Measurements from ENCODE around the gene CGA. TPM values are rescaled to one million over a fixed set of nuclear protein-coding genes. Genes with fewer than 3 reads are reported as not detected.
"Not testable (repeated sequence)": the region's sequence is repeated elsewhere in the genome, so short reads cannot be mapped to it uniquely, and the experiment has no call there.

CGA gene
- not detected for polyA plus RNA-seq (2013, experiment 1 of 2)
- polyA plus RNA-seq (2013, experiment 2 of 2), result not detected

- no peak within 1 kb of the TSS for H3K9ac ChIP-seq (ENCODE audit: low read depth, low read length, poor library complexity)
- H3K27ac ChIP-seq (replicated peaks; ENCODE audit: low read length), result no peak within 1 kb of the TSS
- no peak within 1 kb of the TSS for H2BK15ac ChIP-seq (ENCODE audit: low read length)
- no peak within 1 kb of the TSS for H2BK120ac ChIP-seq (ENCODE audit: low read depth, low read length)
- no peaks in the 10 kb centered on the region for H3K79me1 ChIP-seq (ENCODE audit: low read depth, low read length)
- H3K4ac ChIP-seq (ENCODE audit: low read length), result no peak within 1 kb of the TSS
- no peak within 1 kb of the TSS for H3K14ac ChIP-seq (ENCODE audit: low read length)
- no peak within 1 kb of the TSS for H4K8ac ChIP-seq (ENCODE audit: low read depth, low read length)
- WGBS, 2 donors (ENCODE audit: extremely low coverage in 2 of 2, insufficient read length in 2 of 2, insufficient replicate concordance in 1 of 2), result no CpG with 5 or more reads among the region's 6 CpGs
- no peak for DNase-seq (ENCODE audit: low spot score)
- H3K4me2 ChIP-seq (ENCODE audit: insufficient read depth, low read length, poor library complexity, severe bottlenecking), result no peak within 1 kb of the TSS
- no peak within 1 kb of the TSS for H3K23ac ChIP-seq (ENCODE audit: low read depth, low read length, poor library complexity)
- no peak within 1 kb of the TSS for H2AFZ ChIP-seq (ENCODE audit: low read length)
- H3K27me3 ChIP-seq (ENCODE audit: control insufficient read depth in 3 of 3, insufficient read depth in 3 of 3, low read depth in 1 of 3, low read length in 3 of 3), result no peaks in the 10 kb centered on the region
- no peak within 1 kb of the TSS for H3K18ac ChIP-seq (ENCODE audit: low read length)
- no peak within 1 kb of the TSS for H3K4me3 ChIP-seq (ENCODE audit: low read length in 2 of 2)
- H3K36me3 ChIP-seq (replicated peaks in 1 of 2; ENCODE audit: control insufficient read depth in 2 of 2, insufficient read depth in 2 of 2, low read length in 2 of 2), result no peaks in the 10 kb centered on the region
- no peak within 1 kb of the TSS for H2AK5ac ChIP-seq (ENCODE audit: low read depth, low read length)
- no peak within 1 kb of the TSS for H2BK12ac ChIP-seq (ENCODE audit: low read length)
- H4K91ac ChIP-seq (ENCODE audit: low read depth, low read length, poor library complexity), result no peak within 1 kb of the TSS
- no peaks in the 10 kb centered on the region for H3K9me3 ChIP-seq (replicated peaks in 1 of 2; ENCODE audit: control insufficient read depth in 2 of 2, insufficient read depth in 1 of 2, low read depth in 1 of 2, low read length in 2 of 2)
- no peak within 1 kb of the TSS for H2BK5ac ChIP-seq (ENCODE audit: low read length)
- no peaks in the 10 kb centered on the region for H3K4me1 ChIP-seq (ENCODE audit: control insufficient read depth in 2 of 2, insufficient read depth in 1 of 2, low read depth in 1 of 2, low read length in 2 of 2)
Measured at GRCh38 chr6:87095087-87095509, at the start of gene CGA. Gene CGA, minus strand, starts transcription at chr6:87095106. Its CDS starts 6,906 bp downstream, at chr6:87088200.

GRCh38 chr6:87139927-87140326 is 45.0 kb upstream of the CGA start:
- not testable (repeated sequence) for H4K8ac ChIP-seq (ENCODE audit: low read depth, low read length); H2BK5ac ChIP-seq (ENCODE audit: low read length); H3K36me3 ChIP-seq (replicated peaks in 1 of 2; ENCODE audit: control insufficient read depth in 2 of 2, insufficient read depth in 2 of 2, low read length in 2 of 2); H2AK5ac ChIP-seq (ENCODE audit: low read depth, low read length); H3K18ac ChIP-seq (ENCODE audit: low read length); H3K14ac ChIP-seq (ENCODE audit: low read length); H3K4me1 ChIP-seq (ENCODE audit: control insufficient read depth in 2 of 2, insufficient read depth in 1 of 2, low read depth in 1 of 2, low read length in 2 of 2); H3K4me2 ChIP-seq (ENCODE audit: insufficient read depth, low read length, poor library complexity, severe bottlenecking); H3K9ac ChIP-seq (ENCODE audit: low read depth, low read length, poor library complexity); H3K4ac ChIP-seq (ENCODE audit: low read length); H3K9me3 ChIP-seq (replicated peaks in 1 of 2; ENCODE audit: control insufficient read depth in 2 of 2, insufficient read depth in 1 of 2, low read depth in 1 of 2, low read length in 2 of 2); H2BK120ac ChIP-seq (ENCODE audit: low read depth, low read length); H3K27ac ChIP-seq (replicated peaks; ENCODE audit: low read length); DNase-seq (ENCODE audit: low spot score); H2BK12ac ChIP-seq (ENCODE audit: low read length); H2AFZ ChIP-seq (ENCODE audit: low read length); H3K27me3 ChIP-seq (ENCODE audit: control insufficient read depth in 3 of 3, insufficient read depth in 3 of 3, low read depth in 1 of 3, low read length in 3 of 3); H3K4me3 ChIP-seq (ENCODE audit: low read length in 2 of 2); H3K79me1 ChIP-seq (ENCODE audit: low read depth, low read length); H4K91ac ChIP-seq (ENCODE audit: low read depth, low read length, poor library complexity); H3K23ac ChIP-seq (ENCODE audit: low read depth, low read length, poor library complexity); H2BK15ac ChIP-seq (ENCODE audit: low read length)
- WGBS, 2 donors (ENCODE audit: extremely low coverage in 2 of 2, insufficient read length in 2 of 2, insufficient replicate concordance in 1 of 2), result no CpG with 5 or more reads among the region's 8 CpGs

DNA sequence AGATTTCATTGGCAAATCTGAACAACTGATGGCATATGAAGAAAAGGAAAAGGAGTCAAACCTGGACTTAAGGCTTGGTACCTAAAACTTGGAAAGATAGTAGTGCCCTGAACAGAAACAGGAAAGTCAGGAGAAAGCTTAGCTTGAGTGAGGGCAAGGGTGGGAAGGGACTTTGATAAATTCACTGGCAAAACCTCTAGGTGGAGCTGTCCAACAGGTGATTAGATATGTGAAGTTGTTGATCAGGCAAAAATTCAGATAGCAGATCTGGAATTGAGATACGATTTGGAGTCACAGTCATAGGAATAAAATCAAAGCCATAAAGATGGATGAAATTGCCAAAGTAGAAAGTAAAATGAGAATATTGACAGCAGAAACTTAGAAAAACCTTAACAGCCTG is 44.3 kb upstream of the CGA start:
- Histone ChIP-seq H3K23ac (ENCODE audit: low read depth, low read length, poor library complexity) (no peak overlapping the region), H4K8ac (ENCODE audit: low read depth, low read length) (no peak overlapping the region), H3K14ac (ENCODE audit: low read length) (no peak overlapping the region), H3K9me3 (replicated peaks in 1 of 2; ENCODE audit: control insufficient read depth in 2 of 2, insufficient read depth in 1 of 2, low read depth in 1 of 2, low read length in 2 of 2) (peaks cover 0 to 1% of the 10 kb centered on the region in 2 donors), H3K9ac (ENCODE audit: low read depth, low read length, poor library complexity) (no peak overlapping the region), H3K4me2 (ENCODE audit: insufficient read depth, low read length, poor library complexity, severe bottlenecking) (no peak overlapping the region), H3K18ac (ENCODE audit: low read length) (no peak overlapping the region), H3K4me3 (ENCODE audit: low read length in 2 of 2) (no peak overlapping the region), H3K27me3 (ENCODE audit: control insufficient read depth in 3 of 3, insufficient read depth in 3 of 3, low read depth in 1 of 3, low read length in 3 of 3) (no peaks in the 10 kb centered on the region), H2AFZ (ENCODE audit: low read length) (no peak overlapping the region), H2BK120ac (ENCODE audit: low read depth, low read length) (no peak overlapping the region), H3K27ac (replicated peaks; ENCODE audit: low read length) (no peak overlapping the region), H3K36me3 (replicated peaks in 1 of 2; ENCODE audit: control insufficient read depth in 2 of 2, insufficient read depth in 2 of 2, low read length in 2 of 2) (no peaks in the 10 kb centered on the region), H2AK5ac (ENCODE audit: low read depth, low read length) (no peak overlapping the region), H3K4ac (ENCODE audit: low read length) (no peak overlapping the region), H4K91ac (ENCODE audit: low read depth, low read length, poor library complexity) (no peak overlapping the region), H2BK12ac (ENCODE audit: low read length) (no peak overlapping the region), H3K4me1 (ENCODE audit: control insufficient read depth in 2 of 2, insufficient read depth in 1 of 2, low read depth in 1 of 2, low read length in 2 of 2) (no peaks in the 10 kb centered on the region), H2BK15ac (ENCODE audit: low read length) (no peak overlapping the region), H2BK5ac (ENCODE audit: low read length) (no peak overlapping the region), H3K79me1 (ENCODE audit: low read depth, low read length) (no peaks in the 10 kb centered on the region)
- no CpG with 5 or more reads among the region's 1 CpG for WGBS, 2 donors (ENCODE audit: extremely low coverage in 2 of 2, insufficient read length in 2 of 2, insufficient replicate concordance in 1 of 2)
- DNase-seq (ENCODE audit: low spot score), result no peak

DNA sequence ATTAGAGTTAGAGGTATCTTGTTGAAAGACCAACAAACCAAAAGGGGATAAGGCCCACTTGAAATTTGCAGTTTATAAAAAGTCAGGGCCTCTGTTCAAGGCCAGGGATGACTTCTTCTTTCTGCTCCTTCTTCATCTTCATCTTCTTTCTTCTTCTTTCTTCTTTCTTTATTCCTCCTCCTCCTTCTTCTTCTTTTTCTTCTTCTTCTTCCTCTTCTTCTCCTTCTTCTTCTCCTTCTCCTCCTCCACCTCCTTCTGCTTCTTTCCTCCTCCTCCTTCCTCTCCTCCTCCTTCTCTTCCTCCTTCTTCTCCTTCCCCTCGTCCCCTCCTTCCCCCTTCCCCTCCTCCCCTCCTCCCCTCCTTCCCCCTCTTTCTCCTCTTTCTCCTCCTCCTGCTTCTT is 42.1 kb upstream of the CGA start:
- H3K36me3 ChIP-seq (replicated peaks in 1 of 2; ENCODE audit: control insufficient read depth in 2 of 2, insufficient read depth in 2 of 2, low read length in 2 of 2), result no peaks in the 10 kb centered on the region
- no peak overlapping the region for H3K4me2 ChIP-seq (ENCODE audit: insufficient read depth, low read length, poor library complexity, severe bottlenecking)
- H2AFZ ChIP-seq (ENCODE audit: low read length), result no peak overlapping the region
- no peak overlapping the region for H2AK5ac ChIP-seq (ENCODE audit: low read depth, low read length)
- H3K18ac ChIP-seq (ENCODE audit: low read length), result no peak overlapping the region
- no peaks in the 10 kb centered on the region for H3K27me3 ChIP-seq (ENCODE audit: control insufficient read depth in 3 of 3, insufficient read depth in 3 of 3, low read depth in 1 of 3, low read length in 3 of 3)
- no peak overlapping the region for H3K4ac ChIP-seq (ENCODE audit: low read length)
- no peak overlapping the region for H3K4me3 ChIP-seq (ENCODE audit: low read length in 2 of 2)
- DNase-seq (ENCODE audit: low spot score), result no peak
- no CpG with 5 or more reads among the region's 1 CpG for whole genome bisulfite sequencing, 2 donors (ENCODE audit: extremely low coverage in 2 of 2, insufficient read length in 2 of 2, insufficient replicate concordance in 1 of 2)
- H3K14ac ChIP-seq (ENCODE audit: low read length), result no peak overlapping the region
- H2BK15ac ChIP-seq (ENCODE audit: low read length), result no peak overlapping the region
- H2BK12ac ChIP-seq (ENCODE audit: low read length), result no peak overlapping the region
- H3K4me1 ChIP-seq (ENCODE audit: control insufficient read depth in 2 of 2, insufficient read depth in 1 of 2, low read depth in 1 of 2, low read length in 2 of 2), result no peaks in the 10 kb centered on the region
- no peak overlapping the region for H4K91ac ChIP-seq (ENCODE audit: low read depth, low read length, poor library complexity)
- no peak overlapping the region for H2BK5ac ChIP-seq (ENCODE audit: low read length)
- peaks cover 0 to 1% of the 10 kb centered on the region in 2 donors for H3K9me3 ChIP-seq (replicated peaks in 1 of 2; ENCODE audit: control insufficient read depth in 2 of 2, insufficient read depth in 1 of 2, low read depth in 1 of 2, low read length in 2 of 2)
- H3K23ac ChIP-seq (ENCODE audit: low read depth, low read length, poor library complexity), result no peak overlapping the region
- no peak overlapping the region for H2BK120ac ChIP-seq (ENCODE audit: low read depth, low read length)
- H4K8ac ChIP-seq (ENCODE audit: low read depth, low read length), result no peak overlapping the region
- no peak overlapping the region for H3K27ac ChIP-seq (replicated peaks; ENCODE audit: low read length)
- H3K9ac ChIP-seq (ENCODE audit: low read depth, low read length, poor library complexity), result no peak overlapping the region
- H3K79me1 ChIP-seq (ENCODE audit: low read depth, low read length), result no peaks in the 10 kb centered on the region

All from neuronal stem cell (in vitro differentiated cells).